ENCODE measurements around the gene OR1F1.

OR1F1 gene

DNA sequence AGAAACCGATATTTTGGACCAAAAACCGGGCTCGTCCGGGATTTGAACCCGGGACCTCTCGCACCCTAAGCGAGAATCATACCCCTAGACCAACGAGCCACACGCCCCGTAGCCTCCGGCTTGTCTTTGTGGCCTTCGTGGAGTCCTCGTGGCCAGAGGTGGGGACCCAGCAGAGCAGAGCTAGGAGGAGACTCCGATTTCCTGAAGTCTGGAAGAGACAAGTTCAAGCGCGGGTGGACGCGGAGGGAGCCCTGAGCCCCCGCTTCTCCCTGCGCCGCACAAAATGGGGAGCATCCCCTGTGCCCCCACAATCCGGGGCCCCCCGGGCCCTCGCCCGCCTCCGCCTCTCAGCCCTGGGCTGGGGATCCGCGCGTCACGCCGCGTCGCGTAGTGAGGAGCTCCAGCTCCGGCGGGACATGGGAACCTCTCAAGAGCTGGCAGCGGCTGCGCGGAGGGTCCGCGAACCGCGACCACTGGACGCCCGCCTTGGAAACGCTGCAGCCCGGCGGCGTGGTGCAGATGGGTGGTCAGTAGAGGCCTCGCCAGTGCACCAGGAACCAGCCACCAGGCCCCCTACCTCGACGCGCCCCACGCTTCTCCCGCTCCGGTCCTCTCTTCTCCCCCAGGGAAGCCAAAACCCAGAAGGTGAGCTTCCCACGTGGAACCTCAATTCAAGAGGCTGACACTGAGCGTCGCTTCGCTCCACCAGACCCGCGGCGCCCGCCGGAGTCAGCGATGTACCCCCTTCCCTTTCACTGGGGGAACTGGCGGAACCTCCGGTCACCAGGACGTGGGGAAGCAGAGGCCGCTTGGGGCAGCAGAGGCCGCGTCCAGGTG is 5.2 kb upstream of the OR1F1 start:
- peak overlapping the region; percentile 43 for H3K4me3 ChIP-seq (ENCODE audit: low read depth, low read length)
- DNase-seq (ENCODE audit: low read depth), result no peak
- TF ChIP-seq, protein P1, sequence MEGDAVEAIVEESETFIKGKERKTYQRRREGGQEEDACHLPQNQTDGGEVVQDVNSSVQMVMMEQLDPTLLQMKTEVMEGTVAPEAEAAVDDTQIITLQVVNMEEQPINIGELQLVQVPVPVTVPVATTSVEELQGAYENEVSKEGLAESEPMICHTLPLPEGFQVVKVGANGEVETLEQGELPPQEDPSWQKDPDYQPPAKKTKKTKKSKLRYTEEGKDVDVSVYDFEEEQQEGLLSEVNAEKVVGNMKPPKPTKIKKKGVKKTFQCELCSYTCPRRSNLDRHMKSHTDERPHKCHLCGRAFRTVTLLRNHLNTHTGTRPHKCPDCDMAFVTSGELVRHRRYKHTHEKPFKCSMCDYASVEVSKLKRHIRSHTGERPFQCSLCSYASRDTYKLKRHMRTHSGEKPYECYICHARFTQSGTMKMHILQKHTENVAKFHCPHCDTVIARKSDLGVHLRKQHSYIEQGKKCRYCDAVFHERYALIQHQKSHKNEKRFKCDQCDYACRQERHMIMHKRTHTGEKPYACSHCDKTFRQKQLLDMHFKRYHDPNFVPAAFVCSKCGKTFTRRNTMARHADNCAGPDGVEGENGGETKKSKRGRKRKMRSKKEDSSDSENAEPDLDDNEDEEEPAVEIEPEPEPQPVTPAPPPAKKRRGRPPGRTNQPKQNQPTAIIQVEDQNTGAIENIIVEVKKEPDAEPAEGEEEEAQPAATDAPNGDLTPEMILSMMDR (IDR thresholded peaks at IDR 0.05; ENCODE audit: low read depth, low read length, missing control alignments), result peak; percentile 46
- in situ Hi-C loops (cut with HindIII; ENCODE audit: low sequenced_read_pairs), result no loop called here

DNA sequence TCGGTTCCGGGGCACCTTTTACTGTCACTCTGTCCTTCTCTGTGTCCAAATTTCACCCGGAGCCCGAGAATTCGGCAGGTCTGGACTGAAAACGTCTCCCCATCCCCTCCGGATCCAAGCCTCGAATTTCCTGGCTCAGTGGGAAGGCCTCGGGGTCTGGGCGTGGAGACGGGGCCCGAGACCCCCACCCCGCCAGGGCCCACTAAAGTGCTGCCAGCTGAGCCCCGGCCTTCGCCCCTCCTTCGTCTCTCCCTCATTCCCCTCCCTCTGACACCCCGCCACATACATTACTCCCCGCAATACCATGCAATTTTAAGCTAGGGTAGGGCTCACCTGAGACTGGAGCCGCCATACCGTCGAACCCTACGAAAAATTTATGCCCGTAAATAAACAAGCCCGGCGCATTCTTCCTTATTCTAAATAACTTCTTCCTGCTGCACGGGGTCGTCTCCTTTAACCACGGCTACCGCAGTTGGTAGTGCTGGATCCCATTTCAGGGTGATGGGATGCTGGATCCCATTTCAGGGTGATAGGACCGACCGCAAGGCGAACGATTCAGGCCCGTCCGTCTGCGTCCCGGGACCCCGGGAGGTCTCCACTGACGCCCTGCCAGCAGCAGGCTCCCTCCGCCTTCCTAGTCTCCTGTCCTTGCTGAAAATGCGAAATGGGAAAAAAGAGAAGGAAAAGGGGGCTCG is 4.4 kb upstream of the OR1F1 start:
- in situ Hi-C loops (cut with HindIII; ENCODE audit: low sequenced_read_pairs), result no loop called here
- TF ChIP-seq, protein P1 (IDR thresholded peaks at IDR 0.05; ENCODE audit: low read depth, low read length, missing control alignments), result no peak
- no peak for DNase-seq (ENCODE audit: low read depth)
- peak overlapping the region; percentile 43 for H3K4me3 ChIP-seq (ENCODE audit: low read depth, low read length)

DNA sequence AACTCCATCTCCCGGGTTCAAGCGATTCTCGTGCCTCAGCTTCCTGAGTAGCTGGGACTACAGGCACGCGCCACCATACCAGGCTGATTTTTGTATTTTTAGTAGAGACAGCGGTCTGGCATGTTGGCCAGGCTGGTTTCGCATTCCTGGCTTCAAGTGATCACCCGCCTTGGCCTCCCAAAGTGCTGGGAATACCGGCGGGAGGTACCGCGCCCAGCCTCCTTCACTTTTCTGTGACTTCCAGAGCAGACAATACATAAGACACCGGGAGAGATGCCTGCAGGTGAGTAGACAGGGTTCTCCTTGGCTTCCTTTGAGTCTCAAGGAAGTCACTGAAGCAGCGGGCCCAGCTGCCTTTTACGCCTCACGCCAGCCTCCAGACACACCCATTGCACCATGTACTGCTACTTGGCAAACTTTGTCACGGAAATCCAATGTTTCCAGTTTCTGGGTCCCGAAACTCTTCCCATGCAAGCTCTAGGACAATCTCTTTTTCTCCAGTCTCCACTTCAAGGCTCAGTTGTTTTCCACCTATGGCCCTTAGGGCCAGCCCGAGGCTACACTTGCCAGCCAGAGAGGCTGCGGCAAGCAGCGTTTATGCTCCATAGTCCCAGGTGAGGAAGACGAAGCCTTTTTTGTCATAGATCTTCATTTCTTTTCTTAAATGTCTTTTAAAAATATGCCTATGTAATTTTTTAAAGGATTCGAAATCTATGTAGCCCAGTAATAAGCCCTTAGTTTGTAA is 886 bp upstream of the OR1F1 start:
- no peak for DNase-seq (ENCODE audit: low read depth)
- TF ChIP-seq, protein P1 (IDR thresholded peaks at IDR 0.05; ENCODE audit: low read depth, low read length, missing control alignments), result no peak
- in situ Hi-C loops (cut with HindIII; ENCODE audit: low sequenced_read_pairs), result no loop called here
- no peak overlapping the region for H3K4me3 ChIP-seq (ENCODE audit: low read depth, low read length)

DNA sequence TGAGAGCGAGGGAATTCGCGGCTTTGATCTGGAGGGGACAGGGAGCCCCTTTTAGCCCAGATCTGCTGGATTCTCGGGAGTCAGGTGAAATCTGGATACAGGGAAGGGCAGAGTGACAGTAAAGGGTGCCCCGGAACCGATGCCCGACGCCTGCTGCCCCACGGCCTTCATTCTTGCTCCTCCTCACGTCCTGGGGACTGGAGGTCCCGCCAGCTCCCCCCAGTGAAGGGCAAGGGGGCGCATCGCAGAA is 596 bp downstream of the OR1F1 start:
- in situ Hi-C loops (cut with HindIII; ENCODE audit: low sequenced_read_pairs), result no loop called here
- DNase-seq (ENCODE audit: low read depth), result no peak

DNA sequence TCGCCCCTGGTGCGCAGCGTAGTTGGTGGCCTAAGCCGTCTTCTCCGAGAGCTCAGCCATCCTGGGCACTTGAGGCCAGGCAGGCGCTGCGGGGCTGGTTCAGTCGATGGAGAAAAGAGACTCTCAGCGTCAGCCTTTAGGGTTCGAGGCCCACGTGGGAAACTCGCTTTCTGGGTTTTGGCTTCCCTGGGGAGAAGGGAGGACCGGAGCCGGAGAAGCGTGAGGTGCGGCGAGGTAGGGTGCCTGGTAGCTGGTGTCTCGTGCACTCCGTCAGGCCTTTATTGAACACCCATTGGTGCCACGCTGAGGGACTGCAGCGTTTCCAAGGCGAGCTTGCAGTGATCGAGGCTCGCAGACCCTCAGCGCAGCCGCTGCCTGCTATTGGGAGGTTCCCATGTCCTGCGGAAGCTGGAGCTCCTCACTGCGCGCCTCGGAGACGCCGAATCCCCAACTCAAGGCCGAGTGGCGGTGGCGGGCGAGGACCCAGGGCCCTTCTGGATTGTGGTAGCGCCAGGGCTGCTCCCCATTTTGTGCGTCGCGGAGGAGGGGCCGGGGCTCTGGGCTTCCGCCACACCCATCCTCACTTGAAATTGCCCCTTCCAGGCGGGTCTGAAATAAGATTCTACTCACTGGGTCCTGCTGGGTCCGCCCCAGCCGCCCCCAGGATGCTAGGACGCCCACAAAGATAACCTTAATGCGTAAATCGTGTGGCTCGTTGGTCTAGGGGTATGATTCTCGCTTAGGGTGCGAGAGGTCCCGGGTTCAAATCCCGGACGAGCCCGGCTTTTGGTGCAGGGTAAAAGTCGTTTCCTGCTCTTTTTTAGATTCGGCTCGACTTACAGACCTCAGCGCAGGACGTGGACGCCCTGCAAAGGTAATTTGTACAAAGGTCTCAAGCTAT is 1.2 kb downstream of the OR1F1 start:
- in situ Hi-C loops (cut with HindIII; ENCODE audit: low sequenced_read_pairs), result no loop called here
- no peak for DNase-seq (ENCODE audit: low read depth)
- TF ChIP-seq, protein P1 (IDR thresholded peaks at IDR 0.05; ENCODE audit: low read depth, low read length, missing control alignments), result no peak
- H3K4me3 ChIP-seq (ENCODE audit: low read depth, low read length), result peak overlapping the region; percentile 44

More for the DNA sequence above, 596 bp downstream of the OR1F1 start:
- H3K4me3 ChIP-seq (ENCODE audit: low read depth, low read length), result peak overlapping the region; percentile 44
- TF ChIP-seq, protein P1 (IDR thresholded peaks at IDR 0.05; ENCODE audit: low read depth, low read length, missing control alignments), result no peak

DNA sequence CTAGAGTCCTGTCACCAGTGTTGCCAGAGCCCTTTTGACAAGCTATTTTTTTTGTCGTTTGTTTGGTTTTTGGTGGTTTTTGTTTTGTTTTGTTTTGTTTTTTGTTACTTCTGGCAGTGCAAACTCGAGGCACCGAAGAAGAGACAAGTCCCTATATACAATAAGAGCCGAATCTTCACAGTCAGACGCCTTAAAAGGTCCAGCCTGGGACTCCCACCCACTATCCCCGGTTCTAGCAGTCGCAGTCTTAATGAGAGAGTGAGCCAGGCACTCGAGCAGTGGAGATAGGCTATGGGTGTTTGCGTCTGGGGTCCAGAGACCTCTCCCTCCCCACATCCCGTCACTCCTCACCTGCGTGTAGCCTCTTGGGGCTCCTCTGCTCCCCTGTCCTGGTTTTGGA is 1.9 kb downstream of the OR1F1 start:
- in situ Hi-C loops (cut with HindIII; ENCODE audit: low sequenced_read_pairs), result no loop called here
- DNase-seq (ENCODE audit: low read depth), result no peak
- H3K4me3 ChIP-seq (ENCODE audit: low read depth, low read length), result peak overlapping the region; percentile 44
- TF ChIP-seq, protein P1 (IDR thresholded peaks at IDR 0.05; ENCODE audit: low read depth, low read length, missing control alignments), result no peak

Measured in astrocyte of the cerebellum (primary cell).